ENCODE results near the gene MPP7.
A peak's percentile ranks its signal among the peaks of the same experiment; 100 is the strongest.
"Not testable (repeated sequence)": the region's sequence is repeated elsewhere in the genome, so short reads cannot be mapped to it uniquely, and the experiment has no call there.

MPP7 gene

DNA sequence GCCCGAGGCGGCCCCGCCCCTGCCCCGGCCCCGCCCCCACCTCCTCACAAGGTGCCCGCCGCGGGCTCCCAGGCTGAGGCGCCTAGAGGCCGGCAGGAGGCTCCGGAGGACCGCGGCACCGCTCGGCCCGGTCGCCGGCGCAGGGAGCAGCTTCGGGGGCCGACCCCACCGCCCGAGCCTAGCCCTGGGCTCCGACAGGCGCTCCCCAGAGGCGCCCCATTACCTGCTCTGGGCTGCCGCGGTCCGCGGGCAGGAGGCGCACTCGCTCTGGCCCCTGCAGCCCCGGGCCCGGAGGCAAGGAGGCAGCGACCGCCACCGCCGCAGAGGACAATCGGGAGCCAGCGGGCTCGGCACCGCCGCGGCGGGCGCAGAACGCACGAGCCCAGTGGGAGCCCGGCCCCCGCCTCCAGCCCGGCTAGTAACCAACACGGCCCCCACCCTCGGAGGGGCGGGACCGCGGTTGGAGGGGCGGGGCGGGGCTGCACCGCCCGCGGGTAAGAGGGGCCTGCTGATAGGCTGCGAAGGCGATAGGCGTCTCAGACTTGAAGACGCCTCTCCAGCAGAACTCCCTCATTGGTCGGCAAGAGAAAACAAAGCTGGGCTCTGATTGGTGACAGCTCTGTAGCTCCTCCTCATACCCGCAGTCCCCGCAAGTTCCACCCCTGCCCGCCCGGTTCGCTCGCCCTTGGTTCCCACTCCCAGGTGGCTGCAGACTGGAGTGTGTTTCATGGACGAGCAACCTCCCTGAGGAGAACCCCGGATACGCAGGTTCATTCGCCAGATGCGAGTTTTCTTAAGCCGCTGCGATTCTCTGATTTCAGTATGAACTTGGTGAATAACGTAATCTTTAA lies at the start of gene MPP7:
Gene MPP7 (minus strand): TSS at position 427 of the 851 bp plus-strand sequence. CDS start 64,460 bp downstream, outside the sequence.
- peak; percentile 94 to 95 for DNase-seq

- no peak for DNase-seq
Observed at GRCh38 chr10:28349892-28350291, 47.0 kb upstream of the MPP7 start.

DNA sequence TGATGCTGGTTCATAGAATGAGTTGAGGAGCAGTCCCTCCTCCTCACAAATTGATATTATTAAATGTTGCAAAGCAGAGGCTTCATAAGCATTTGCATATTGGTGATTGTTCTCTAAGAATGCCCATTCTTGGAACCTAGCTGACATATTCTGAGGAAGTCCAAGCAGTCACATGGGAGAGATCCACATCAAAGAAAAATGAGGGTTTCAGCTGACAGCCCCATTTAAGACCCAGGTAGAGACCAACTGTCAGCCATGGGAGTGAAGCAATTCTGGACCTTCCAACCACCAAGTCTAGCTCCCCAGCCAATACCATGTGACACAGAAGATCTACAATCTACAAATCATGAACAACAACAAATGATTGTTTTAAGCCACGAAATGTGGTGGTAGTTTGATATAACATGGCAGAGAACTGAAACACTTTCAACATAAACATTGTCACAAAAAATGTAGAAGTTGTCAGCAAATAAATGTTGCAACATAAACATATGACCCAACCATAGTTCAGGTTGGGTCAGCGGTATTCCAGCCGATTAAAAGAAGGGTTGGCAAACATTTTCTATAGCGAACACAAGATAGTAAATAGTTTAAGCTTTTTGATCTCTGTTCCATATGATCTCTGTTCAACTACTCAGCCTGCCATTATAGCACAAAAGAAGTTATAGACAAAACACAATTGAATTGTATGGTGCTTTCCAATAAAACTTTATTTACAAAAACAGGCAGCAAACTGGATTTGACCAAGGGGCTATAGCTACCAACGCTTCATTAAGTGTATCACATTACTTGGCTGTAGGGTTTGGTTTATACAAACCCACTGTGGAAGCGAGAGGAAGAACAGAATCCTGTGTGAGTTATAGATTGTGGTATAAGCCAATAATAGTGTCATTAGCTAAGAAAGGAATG lies 41.4 kb upstream of the MPP7 start:
- no peak for DNase-seq

DNA sequence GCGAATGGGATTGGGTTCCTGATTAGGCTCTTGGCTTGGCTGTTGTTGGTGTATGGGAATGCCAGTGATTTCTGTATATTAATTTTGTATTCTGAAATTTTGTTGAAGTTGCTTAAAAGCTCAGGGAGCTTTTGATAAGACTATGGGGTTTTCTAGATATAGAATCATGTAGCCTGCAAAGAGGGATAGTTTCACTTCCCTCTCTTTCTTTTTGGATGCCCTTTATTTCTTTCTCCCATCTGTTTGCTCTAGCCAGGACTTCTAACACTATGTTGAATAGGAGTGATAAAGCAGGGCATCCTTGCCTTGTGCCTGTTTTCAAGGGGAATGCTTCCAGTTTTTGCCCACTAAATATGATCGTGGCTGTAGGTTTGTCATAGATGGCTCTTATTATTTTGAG lies 40.4 kb upstream of the MPP7 start:
- no peak for DNase-seq

- DNase-seq, result not testable (repeated sequence)
Observed at GRCh38 chr10:28341679-28342078, 38.8 kb upstream of the MPP7 start.

GRCh38 chr10:28332726-28333125 lies 29.9 kb upstream of the MPP7 start:
- DNase-seq, result peak in 1 of 2 experiments; percentile 19

DNA sequence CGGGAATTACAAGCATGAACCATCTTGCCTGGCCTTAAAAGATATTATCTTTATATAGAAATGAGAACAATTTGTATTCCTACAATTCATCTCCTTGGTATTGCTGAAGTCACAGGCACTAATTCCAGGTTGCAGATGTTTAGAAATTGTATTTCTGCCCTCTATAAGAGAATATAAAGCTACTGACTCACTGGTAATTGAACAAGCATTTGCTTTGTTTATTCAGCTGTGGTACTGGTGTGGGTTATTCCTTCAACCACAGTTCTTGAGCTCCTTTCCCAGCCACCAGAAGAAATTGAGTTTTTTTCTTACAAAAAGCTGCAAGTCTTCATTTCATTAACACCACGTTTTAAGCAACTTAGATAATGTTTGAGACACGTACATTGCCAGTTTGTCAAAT lies 29.0 kb upstream of the MPP7 start:
- no peak for DNase-seq

- no peak for DNase-seq
Observed at GRCh38 chr10:28331066-28331465, 28.2 kb upstream of the MPP7 start.

DNA sequence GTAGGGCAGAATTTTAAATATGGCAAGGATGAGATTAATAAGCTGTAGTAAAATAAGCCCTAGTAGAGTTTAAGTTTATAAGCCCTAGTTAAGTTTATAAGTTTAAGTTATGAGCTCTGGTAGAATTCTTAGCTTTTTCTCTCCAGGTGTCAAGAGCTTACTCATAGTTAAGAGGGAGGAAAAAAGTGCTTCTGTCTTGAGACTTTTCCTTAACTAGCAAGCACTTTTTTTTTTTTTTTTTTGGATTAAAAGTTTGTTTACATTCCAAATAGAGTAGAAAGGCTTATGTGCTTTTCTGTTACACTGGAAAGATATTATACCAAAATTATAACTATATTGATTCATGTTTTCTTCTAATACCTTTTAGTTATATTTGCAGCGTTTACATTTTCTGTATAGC lies 25.5 kb upstream of the MPP7 start:
- DNase-seq, result no peak

DNA sequence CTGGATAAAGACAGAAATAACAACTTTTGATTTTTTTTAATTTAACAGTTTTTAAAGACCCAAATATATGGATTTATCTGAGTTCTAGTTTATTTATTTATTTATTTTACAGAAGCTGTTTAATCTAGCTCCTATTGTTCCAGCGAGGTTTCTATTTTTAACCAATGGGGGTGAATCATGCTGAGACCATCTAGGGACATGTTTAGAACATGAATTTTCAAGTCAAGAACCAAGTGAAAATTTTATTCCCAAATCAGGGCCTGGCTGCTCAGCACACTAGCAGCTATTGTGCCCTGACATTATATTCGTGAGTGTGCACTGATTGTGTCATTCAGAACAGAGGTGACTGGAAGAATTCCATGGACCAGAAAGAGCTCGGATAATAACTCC lies 24.6 kb upstream of the MPP7 start:
- DNase-seq, result no peak

DNA sequence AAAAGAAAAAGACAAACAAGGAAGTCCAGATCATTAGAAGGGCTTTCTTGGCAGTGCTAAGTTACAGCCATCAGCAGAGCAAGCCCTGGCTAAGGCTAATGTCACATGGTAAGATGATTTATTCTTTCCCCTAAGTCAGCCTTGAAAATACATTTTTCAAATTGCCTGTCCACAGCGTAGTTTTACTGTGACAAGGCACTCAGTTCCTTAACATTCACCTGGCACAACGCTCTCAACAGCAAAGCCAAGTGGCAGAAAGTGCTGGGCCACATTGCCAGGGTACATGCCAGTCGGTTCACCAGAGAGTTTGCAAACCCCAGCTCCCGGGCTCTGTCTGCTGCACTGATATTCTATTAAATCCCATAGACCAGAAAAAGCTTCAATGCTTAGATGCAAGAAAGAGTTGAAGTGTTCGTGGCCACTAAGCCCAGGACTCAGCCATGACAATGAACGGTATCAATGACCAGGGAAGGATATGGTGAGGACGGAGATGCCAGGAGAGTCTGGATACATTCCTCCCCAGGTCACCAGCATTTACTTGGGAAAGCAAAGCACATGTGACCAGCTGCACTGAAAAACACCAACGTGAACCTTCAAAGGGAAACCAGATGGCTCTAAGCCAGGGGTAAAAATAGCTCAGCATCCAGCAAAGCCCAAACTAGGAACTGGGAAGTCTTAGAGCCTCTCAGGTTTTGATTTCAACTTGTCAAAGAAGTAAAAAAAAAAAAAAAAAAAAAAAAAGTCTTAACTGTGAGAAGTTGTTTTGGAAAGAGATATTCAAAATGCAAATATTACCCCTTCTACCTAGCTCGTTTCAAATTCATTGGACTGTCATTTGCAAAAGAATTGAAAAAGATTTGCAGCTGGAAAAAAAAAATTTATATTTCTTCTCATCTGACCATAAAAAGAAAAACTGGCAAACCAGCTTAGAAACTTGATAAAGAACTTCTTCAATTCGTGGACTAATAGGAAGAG lies 23.9 kb upstream of the MPP7 start:
- no peak for DNase-seq

- no peak for DNase-seq
Observed at GRCh38 chr10:28320799-28321198, 17.9 kb upstream of the MPP7 start.

DNA sequence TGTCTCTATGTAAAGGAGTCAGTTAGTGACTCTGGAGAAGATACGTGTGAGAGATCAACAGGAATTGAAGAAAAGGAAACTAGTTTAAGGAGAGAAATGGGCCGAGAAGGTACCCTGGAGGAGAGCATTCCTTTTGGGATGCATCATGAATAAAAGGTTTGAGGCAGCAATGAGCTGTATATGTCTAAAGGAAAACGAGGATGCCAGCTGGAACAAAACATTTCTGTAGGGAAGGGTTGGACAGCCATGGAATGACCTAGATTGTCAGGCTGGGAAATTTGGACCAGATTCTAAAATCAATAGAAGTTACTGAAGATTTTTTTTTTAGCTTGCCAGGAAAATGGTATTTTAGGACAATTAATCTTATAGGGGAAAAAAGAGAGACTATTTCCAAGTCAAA lies 17.2 kb upstream of the MPP7 start:
- no peak for DNase-seq

DNA sequence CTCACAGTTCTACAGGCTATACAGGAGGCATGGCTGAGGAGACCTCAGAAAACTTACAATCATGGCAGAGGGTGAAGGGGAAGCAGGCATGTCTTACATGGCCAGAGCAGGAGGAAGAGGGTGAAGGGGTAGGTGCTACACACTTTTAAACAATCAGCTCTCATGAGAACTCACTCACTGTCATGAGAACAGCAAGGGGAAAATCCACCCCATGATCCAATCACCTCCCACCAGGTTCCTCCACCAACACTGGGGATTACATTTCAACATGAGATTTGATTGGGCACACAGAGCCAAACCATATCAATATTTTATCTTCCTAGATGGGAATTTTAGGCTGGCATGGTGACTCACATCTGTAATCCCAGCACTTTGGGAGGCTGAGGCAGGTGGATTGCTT lies 16.2 kb upstream of the MPP7 start:
- DNase-seq, result not testable (repeated sequence)

DNA sequence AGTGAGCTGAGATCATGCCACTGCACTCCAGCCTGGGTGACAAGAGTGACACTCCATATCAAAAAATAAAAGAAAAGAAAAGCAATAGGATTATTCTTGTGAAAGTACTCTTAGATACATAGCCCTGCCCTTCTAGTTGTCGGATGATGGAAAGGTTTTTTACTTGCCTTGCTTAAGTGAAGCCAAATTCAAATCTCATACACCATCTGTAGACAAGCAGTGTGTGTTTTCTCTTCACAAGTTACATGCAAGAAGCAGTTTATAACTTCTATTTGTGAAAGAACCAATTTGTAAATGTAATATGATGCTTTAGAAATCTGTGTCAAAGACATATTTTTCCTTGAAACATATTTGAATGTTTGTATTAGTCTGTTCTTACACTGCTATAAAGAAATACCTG lies 15.8 kb upstream of the MPP7 start:
- no peak for DNase-seq

GRCh38 chr10:28317760-28318159 lies 14.9 kb upstream of the MPP7 start:
- DNase-seq, result no peak

GRCh38 chr10:28316696-28317095 lies 13.8 kb upstream of the MPP7 start:
- DNase-seq, result no peak

DNA sequence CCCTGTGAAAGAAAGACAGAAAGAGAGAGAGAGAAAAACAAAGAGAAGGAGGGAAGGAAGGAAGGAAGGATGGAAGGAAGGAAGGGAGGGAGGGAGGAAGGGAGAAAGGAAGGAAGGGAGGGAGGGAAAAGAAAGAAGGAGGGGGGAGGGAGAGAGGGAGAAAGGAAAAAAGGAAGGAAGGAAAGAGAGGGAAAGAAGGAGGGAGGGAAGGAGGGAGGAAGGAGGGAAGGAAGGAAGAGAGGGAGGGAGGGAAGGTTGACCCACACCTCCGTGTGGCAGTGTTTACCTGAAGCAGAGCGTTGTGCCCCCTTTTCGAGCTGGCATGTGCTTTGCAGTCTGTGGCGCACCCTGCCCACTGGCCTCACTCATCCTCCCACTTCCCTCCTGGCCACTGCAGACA lies 12.3 kb upstream of the MPP7 start:
- no peak for DNase-seq

DNA sequence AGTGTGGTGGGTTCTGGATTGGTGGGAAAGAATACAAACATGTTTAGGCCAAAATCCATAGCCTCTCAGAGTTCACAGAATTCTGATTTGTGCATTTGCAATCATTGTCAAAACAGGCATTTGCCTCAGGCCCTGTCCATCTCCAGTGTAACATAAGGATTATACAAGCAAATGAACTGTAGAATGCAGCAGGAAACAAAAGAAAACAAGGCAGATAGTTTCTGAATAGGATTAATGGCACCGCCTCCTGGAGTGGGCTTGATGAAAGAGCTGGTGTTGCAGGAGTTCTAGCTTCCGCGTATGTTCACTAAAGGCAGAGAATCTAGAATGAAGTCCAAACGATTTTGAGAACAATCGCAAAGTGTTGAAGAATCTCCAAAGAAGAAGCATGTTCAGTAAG lies 11.3 kb upstream of the MPP7 start:
- no peak for DNase-seq

- no peak for DNase-seq
Observed at GRCh38 chr10:28312572-28312971, 9.7 kb upstream of the MPP7 start.

- no peak for DNase-seq
Observed at GRCh38 chr10:28311104-28311503, 8.2 kb upstream of the MPP7 start.

DNA sequence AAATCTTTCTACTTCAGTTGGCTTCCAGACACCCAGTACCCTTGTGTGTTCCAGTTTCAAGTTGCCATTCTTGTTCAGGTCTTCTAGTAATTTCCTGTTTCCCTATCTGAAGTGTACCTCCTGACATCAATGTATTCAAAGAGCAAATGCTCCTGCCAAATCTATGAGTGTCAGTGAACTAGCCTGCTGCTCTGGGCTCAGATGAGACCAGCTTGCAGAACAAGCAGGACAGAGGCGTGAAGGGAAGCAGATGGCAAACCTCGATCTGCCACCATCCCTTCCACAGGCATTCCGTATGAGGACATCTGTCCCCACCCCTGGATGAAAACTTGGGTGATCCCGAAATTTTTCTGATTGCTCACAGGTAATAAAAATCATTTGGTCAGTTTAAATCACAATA lies 4.4 kb upstream of the MPP7 start:
- DNase-seq, result no peak

DNA sequence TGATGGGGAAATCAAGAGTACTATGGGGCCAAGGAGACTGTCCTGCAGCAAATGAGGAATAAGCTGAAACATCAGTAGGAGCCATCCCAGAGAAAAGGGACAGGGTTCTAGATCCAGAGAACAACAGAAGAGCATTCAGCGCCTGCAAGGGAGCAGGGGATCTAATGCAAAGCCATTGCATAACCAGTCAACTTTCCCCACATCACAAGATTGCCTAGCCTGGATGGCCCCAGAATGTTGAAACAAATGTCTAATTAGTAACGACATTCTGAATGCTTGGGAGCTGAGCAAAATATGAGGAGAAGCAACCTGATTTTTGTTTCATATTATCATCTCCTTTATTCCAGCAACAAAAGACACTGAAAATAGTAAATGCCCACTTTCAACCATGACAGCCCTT lies 2.7 kb upstream of the MPP7 start:
- DNase-seq, result no peak

Measured in activated CD4-positive, alpha-beta T cell treated with anti-CD3 and anti-CD28 coated beads, Interleukin-2, amount 50 U/mL, for 48 hours (primary cell).